ENCODE data around the gene USP49.

USP49 gene

DNA sequence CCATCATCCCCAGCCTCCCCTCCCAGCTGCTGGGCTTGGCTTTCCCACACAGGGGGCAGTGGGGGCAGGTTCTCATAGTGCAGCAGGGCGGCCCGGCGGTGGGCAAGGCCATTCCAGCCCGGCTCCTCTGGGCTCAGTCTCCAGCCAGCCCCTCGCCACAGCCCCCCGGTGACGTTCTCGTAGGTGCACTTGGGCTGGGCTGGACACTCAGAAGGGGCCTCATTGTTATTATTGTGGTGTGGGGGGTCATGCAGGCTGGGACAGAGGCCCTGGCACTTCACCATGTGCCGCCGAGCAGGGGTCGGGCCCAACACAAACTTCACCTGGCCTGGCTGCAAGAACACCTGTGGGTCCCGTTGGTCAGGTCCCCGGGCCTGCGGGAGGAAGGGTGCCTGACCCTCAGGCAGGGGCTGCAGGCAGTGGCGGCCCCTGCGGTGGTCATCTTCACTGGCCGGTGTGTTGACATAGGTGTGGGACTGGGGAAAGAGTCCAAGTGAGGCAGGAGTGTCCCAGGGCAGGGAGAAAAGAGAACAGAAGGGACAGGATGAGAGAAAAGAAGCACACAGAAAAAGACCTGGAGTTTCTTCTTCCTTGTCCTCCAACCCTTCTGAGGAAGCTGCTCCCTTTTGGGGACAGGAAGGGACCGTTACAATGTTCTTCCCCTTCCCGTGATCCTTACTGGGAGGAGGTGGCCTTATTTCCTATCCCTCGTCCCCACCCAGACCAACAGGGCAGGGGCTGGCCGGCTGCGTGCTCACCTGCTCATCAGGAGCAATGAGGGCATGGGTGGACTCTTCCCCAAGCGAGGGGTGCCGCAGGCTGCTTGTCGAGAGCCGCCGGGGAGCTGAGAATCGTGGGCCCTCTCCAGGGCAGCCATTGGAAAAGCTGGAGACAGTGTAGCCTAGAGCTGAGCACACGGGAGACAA lies 123.9 kb downstream of the USP49 start:
- TF ChIP-seq, protein P1, sequence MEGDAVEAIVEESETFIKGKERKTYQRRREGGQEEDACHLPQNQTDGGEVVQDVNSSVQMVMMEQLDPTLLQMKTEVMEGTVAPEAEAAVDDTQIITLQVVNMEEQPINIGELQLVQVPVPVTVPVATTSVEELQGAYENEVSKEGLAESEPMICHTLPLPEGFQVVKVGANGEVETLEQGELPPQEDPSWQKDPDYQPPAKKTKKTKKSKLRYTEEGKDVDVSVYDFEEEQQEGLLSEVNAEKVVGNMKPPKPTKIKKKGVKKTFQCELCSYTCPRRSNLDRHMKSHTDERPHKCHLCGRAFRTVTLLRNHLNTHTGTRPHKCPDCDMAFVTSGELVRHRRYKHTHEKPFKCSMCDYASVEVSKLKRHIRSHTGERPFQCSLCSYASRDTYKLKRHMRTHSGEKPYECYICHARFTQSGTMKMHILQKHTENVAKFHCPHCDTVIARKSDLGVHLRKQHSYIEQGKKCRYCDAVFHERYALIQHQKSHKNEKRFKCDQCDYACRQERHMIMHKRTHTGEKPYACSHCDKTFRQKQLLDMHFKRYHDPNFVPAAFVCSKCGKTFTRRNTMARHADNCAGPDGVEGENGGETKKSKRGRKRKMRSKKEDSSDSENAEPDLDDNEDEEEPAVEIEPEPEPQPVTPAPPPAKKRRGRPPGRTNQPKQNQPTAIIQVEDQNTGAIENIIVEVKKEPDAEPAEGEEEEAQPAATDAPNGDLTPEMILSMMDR (IDR thresholded peaks at IDR 0.05; ENCODE audit: insufficient read depth, low read length) = no peak
- TF ChIP-seq SPI1 (IDR thresholded peaks at IDR 0.05; ENCODE audit: borderline replicate concordance, low read depth) = no peak
- no peak for TF ChIP-seq POLR2AphosphoS5 (IDR thresholded peaks at IDR 0.05; ENCODE audit: low read depth)
- TF ChIP-seq, protein P2, sequence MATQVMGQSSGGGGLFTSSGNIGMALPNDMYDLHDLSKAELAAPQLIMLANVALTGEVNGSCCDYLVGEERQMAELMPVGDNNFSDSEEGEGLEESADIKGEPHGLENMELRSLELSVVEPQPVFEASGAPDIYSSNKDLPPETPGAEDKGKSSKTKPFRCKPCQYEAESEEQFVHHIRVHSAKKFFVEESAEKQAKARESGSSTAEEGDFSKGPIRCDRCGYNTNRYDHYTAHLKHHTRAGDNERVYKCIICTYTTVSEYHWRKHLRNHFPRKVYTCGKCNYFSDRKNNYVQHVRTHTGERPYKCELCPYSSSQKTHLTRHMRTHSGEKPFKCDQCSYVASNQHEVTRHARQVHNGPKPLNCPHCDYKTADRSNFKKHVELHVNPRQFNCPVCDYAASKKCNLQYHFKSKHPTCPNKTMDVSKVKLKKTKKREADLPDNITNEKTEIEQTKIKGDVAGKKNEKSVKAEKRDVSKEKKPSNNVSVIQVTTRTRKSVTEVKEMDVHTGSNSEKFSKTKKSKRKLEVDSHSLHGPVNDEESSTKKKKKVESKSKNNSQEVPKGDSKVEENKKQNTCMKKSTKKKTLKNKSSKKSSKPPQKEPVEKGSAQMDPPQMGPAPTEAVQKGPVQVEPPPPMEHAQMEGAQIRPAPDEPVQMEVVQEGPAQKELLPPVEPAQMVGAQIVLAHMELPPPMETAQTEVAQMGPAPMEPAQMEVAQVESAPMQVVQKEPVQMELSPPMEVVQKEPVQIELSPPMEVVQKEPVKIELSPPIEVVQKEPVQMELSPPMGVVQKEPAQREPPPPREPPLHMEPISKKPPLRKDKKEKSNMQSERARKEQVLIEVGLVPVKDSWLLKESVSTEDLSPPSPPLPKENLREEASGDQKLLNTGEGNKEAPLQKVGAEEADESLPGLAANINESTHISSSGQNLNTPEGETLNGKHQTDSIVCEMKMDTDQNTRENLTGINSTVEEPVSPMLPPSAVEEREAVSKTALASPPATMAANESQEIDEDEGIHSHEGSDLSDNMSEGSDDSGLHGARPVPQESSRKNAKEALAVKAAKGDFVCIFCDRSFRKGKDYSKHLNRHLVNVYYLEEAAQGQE (IDR thresholded peaks at IDR 0.05; ENCODE audit: insufficient replicate concordance, low read depth) = no peak
- TF ChIP-seq GABPA (IDR thresholded peaks at IDR 0.05; ENCODE audit: low read depth) = no peak
- Histone ChIP-seq H3K4me3 (replicated peaks; ENCODE audit: insufficient read depth, low read length) (no peak overlapping the region), H3K27ac (replicated peaks) (no peak overlapping the region), H3K27me3 (ENCODE audit: insufficient read depth, poor library complexity, severe bottlenecking) (no peaks in the 10 kb centered on the region)
- DNase-seq (ENCODE audit: low read depth in 1 of 2, low spot score in 1 of 2) = no peak

DNA sequence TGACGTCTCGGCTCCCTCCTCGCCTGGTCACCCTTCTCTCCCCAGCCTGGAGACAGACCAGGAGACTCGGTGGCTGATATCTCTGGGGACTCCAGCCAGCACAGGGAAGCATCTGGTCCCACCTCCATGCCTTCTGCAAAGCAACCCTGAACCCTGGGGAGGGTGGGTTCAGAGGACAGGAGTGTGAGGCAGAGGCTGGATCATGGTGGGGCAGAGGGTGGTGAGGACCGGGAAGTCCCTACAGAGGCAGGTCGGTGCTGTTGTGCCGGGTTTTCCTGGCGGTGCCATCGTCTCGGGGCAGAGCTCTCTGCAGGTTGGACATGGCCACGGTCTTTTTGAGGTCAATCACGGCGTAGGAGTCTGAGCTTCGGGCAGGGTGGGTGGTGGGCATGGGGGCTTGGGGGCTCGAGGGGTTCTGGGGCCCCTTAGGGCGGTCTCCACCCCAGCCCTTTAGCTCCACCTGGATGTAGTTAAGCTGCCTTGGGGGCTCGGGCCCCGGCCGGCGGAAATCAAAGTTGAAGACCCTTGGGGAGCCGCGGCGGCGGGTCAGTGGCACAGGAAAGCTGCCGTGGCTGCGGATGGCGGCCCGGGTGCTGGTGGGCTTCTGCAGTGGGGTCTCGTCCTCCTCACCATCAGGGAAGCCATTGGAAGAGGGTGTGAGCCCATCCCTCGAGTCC lies 124.7 kb downstream of the USP49 start:
- H3K27me3 ChIP-seq (ENCODE audit: insufficient read depth, poor library complexity, severe bottlenecking) = no peaks in the 10 kb centered on the region
- TF ChIP-seq, protein P2 (IDR thresholded peaks at IDR 0.05; ENCODE audit: insufficient replicate concordance, low read depth) = no peak
- TF ChIP-seq POLR2AphosphoS5 (IDR thresholded peaks at IDR 0.05; ENCODE audit: low read depth) = no peak
- TF ChIP-seq, protein P1 (IDR thresholded peaks at IDR 0.05; ENCODE audit: insufficient read depth, low read length) = no peak
- no peak for TF ChIP-seq SPI1 (IDR thresholded peaks at IDR 0.05; ENCODE audit: borderline replicate concordance, low read depth)
- no peak for TF ChIP-seq GABPA (IDR thresholded peaks at IDR 0.05; ENCODE audit: low read depth)

DNA sequence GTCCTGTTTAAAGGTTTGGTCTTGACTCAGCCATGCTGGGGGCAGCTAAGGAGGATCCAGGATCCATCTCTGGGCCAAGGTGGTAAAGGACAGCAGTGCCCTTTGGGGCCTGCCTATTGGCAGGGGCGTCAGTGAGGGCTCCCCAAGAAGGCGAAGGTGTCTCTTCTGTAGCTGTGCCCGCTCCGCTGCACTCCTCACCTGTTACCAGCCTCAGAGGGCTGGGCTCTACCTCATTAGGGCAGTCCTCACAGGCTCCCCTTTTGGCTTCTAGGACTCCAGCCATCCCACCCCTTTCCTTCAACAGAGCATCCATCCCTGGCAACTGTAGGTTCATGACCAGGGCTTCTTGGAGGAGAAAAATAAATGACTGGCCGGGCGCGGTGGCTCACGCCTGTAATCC lies 125.8 kb downstream of the USP49 start:
- TF ChIP-seq SPI1 (IDR thresholded peaks at IDR 0.05; ENCODE audit: borderline replicate concordance, low read depth) (no peak), GABPA (IDR thresholded peaks at IDR 0.05; ENCODE audit: low read depth) (no peak), POLR2AphosphoS5 (IDR thresholded peaks at IDR 0.05; ENCODE audit: low read depth) (no peak)
- TF ChIP-seq, protein P2 (IDR thresholded peaks at IDR 0.05; ENCODE audit: insufficient replicate concordance, low read depth) = no peak
- TF ChIP-seq, protein P1 (IDR thresholded peaks at IDR 0.05; ENCODE audit: insufficient read depth, low read length) = no peak
- no peak for DNase-seq (ENCODE audit: low read depth in 1 of 2, low spot score in 1 of 2)
- no peaks in the 10 kb centered on the region for H3K27me3 ChIP-seq (ENCODE audit: insufficient read depth, poor library complexity, severe bottlenecking)
- no peak overlapping the region for H3K27ac ChIP-seq (replicated peaks)
- no peak overlapping the region for H3K4me3 ChIP-seq (replicated peaks; ENCODE audit: insufficient read depth, low read length)

More for the DNA sequence above, 124.7 kb downstream of the USP49 start:
- no peak overlapping the region for H3K27ac ChIP-seq (replicated peaks)
- DNase-seq (ENCODE audit: low read depth in 1 of 2, low spot score in 1 of 2) = no peak
- no peak overlapping the region for H3K4me3 ChIP-seq (replicated peaks; ENCODE audit: insufficient read depth, low read length)
